HG03025 (cell line): ENCODE data around the gene CELF2.

Experiments
- ATAC-seq: cut with Tn5 transposase; IDR thresholded peaks from one replicate; pipeline ENCODE4 v1.9.1; 2021; ENCODE audit warnings: mild to moderate bottlenecking, moderate library complexity; ENCODE audit not compliant: unreplicated experiment, low FRiP score

CELF2 gene

DNA sequence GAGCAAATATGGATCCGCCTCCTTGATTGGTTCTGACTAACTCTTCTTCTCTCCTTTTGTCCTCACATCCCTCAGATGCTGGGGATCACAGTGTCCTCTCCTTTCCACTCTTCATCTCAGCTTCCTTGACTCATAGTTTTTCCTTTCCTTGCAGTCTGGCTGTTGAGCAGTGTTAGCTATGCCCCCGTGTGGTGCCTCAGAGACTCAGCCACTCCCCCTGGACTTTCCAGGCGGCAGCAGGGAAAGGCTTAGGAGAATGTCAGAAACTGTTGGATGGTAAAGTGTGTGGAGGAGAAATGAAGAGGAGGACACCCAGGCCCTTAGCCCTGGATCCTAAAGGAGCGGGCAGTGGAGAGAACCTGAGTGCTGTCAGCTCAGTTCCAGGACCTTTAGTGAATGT lies 267.5 kb downstream of the CELF2 start:
- no peak for ATAC-seq

DNA sequence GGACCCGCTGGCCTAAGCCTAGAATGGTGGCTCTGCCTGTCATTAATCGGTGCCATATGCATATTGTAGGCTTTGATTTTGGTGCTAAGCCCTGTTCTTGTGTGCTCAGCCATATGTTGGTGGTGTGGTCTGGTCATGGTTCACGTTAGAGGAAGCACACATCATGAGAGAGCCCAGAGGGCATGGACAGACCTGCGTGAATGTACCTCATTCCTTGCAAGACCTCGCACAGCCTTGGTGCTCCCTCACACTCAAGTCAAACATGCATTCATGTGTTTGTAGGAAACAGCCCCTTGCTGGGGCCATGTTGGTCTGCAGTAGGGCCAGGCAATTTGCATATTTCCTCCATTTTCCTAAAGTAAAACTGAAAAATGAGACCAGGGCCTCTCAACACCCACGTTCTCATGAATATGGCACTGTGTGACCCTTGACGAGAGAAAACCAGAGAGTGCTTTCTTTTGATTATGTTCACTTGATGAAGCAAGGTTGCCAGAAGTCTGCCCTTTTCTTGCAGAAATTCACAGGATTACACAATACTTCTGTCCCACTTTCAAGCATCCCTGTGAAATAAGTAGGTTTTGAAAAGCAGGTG lies 268.7 kb downstream of the CELF2 start:
- ATAC-seq, result peak; percentile 91

GRCh38 chr10:11288302-11288701 lies 270.6 kb downstream of the CELF2 start:
- no peak for ATAC-seq

DNA sequence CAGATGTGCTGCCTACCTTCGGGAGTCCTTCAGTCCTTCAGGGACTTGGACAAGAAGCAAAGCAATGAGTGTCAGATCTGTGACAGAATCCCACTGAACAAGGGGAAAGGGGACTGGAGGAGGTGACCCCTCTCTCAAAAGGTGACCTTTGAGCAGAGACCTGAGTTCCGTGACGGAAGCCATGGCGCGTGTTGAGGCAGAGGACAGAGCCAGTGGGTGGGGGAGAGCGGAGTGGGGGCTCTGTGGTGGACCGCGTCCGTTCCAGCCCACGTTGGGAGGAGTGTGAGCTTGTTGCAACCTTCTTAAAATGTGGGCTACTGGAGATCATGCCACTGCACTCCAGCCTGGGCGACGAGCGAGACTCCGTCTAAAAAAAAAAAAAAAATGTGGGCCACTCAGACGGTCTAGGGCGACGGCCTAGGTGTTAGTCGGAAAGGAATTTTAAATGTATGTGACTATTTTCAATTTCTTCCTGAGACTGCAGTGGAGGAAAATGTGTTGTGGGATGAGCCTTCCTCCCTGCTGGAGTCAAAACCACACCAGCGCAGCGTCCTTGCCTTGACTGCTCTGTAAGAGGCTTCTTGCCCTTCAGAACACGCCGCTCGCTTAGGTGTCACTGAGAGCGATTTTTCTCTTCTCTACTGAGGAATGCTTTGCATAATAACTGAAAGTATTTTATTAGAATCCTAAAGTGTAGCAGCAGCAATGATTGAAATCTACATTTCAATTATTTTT lies 272.7 kb downstream of the CELF2 start:
- ATAC-seq, result no peak

DNA sequence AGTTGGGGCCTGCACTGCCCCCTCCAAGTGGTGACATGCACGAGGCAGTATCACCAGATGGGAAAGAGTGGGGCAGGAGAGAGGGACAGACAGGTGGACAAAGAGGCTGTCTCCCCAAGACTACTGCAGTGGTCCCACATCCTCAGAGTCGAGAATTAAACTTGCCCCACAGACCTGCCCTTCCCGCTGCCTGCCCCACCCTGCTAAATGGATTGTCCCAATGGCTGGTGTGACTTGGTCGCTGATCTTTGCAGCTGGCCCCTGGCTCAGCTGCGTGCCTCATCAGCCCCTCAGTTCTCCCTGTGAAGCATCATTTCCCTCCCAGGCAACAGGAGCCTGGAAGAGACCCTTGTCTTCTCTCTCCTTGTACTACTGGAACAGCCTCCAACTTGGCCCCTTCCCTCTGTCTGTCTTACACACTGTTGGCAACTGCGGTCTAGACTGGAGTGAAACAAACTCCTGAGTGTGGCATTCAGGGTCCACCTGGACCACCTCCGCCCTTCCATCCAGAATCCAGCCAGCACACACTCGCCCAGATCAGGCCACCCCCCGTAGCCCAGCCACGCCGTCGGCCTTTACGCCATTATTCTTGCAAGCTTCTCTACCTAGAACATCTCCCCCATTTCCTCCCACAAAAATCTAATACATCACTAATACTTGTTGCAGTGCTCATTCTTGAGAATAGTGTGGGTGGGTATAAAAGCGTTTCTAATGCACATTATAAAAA lies 275.1 kb downstream of the CELF2 start:
- no peak for ATAC-seq

DNA sequence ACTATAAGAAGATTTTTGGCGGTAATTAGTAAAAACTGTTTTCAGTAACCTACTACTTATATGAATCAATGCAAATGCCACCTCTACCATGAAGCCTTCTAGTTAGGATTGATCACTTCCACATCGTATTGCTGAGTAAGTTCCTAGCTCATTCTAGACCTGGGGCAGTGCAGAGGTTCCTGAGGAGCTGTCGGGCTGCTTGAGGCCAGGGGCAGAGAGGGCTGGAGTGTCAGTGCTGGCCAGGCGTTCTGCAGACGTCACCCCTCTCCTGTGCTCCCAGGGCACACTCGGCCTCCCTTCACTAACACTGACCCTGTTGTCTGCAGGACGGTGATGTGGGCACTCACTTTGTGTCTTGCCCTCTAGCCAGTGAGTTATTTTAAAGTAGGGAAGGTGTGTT lies 275.7 kb downstream of the CELF2 start:
- no peak for ATAC-seq

GRCh38 chr10:11294831-11295450 lies 277.3 kb downstream of the CELF2 start:
- ATAC-seq, result no peak

- ATAC-seq, result no peak
Measured at GRCh38 chr10:11295492-11295891, 277.8 kb downstream of the CELF2 start.

- ATAC-seq, result no peak
Measured at GRCh38 chr10:11297136-11297535, 279.5 kb downstream of the CELF2 start.

DNA sequence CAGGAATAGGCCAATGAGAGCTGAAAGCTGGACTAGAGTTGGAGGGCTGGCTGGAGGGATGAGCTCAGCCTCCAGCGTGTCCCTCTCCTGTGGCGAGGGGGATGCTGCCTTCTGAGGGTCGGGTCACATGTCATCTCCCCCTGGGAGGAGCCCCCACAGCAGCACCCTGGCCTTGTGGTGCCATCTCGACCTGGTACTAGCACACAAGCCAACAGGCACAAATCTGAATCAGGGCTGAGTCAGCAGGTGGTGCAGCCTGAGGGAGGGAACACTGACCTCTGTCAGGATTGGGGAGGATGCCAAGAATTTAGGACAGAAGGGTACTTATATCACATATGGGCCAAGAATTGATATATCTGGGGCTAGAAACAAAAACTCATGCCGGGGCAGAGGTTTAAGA lies 280.4 kb downstream of the CELF2 start:
- ATAC-seq, result no peak

DNA sequence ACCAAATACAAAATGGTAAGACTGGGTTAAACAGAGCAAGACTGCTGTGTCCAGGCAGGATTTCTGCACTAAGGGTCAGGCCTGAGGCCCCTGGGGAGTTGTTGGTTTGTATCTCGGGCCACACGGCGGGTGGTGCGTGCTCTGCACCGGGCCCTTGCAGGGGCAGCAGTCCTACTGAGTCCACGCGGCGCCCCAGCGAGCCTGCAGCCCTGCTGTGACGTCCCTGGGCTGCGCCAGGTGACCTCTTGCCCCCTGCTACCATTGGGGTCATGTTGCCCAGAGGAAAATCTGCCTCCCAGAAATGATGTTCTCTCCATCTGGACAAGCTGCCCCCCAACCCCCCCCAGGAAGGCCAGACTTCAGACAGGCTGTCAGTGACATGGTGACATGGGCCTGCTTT lies 281.5 kb downstream of the CELF2 start:
- no peak for ATAC-seq

GRCh38 chr10:11300026-11300425 lies 282.4 kb downstream of the CELF2 start:
- ATAC-seq, result no peak

DNA sequence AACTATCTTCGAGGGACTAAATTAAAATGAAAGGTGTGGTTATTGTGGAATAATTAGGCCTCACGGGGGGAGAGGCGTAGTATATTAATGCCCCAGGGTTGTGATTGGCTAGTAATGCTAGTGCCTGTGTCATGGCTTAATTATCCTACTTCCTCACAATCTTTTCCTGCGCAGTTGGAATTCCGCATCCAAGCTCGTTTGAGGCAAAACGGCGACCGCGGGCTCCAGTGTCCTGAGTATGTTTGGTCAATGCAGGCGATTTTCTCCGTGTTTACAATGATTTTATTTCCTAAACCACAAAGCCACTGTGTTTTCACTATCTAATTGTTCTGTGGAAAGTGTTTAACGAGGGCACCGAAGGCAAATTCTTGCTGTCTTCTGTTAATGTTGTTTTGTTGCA lies 282.9 kb downstream of the CELF2 start:
- ATAC-seq, result no peak

DNA sequence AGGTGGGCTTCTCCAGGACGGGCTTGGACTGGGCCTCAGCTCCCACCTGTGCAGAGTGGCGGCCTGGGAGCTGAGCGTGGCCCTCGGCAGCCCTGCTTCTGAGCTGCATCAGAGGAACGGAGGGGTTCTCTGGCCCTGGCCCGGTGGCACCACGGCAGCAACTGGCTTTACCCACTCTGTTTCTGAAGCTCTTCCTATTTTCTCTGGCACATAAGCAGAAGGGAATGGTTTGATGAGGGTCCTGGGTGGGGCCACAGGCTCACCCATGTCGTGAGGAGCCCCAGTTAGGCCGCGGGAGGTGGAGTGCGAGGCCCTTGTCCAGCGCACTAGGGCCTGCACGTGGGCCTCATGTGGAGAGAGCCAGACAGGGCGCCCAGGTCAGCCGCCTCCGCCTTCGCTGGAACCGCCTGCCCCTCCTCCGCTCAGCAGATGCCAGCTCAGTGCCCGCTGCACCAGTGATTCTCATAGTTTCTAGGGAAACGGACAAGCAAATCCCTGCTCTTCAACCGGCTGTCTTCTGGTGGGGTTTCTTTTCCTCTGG lies 284.0 kb downstream of the CELF2 start:
- ATAC-seq, result no peak

DNA sequence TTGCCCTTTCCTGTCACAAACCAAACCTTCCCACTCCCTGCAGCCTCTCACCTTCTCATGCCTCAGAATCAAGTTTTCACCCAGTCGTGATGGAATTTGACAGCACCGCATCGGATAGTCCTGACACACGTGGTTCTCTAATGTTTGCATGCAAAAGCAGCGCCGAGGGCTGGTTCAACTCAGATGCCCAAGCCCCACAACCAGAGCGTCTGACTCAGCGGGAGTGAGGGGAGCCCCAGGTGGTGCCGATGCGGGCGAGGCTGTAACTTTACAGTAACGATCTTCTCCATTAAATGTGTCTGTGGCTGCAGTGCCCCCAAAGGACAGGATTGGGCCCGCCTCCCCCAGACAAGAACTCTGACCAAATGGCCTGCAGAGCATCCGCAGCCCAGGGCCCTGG lies 284.5 kb downstream of the CELF2 start:
- no peak for ATAC-seq

DNA sequence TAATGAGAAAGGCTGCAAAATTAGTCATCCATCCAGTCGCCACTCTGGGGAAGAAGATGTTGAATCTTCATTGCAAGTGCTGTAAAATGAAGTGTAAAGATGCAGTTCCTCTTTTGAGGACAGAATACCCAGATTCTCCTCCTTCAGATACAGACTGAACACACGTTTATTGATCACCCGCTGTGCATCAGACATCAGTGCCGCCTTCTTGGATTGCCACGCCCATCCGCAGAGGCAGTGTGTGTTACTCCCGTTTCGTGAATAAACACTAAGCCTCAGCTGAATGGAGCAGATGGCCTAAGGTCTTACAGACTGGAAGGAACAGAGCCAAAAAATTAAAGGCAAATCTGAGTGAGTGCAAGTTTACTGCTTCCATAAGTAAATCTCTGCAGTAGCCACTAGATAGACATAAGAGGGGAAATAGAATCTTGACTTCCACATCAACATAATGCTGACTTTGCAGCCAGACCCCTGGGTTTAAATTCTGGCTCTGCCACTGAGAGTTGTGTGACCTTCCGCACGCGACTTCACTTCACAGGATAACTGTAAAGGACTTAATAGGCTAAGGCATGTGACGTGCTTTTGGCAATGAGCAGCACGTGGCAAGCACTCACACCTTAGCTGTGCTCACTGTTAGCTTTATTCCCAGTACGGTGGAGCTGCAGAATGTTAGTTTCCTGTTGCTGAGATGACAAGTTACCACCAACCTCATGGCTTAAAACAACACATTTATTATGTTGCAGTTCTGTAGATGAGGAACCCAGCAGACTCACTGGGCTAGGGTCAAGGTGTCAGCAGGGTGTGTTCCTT lies 285.9 kb downstream of the CELF2 start:
- ATAC-seq, result no peak

GRCh38 chr10:11304906-11305585 lies 287.4 kb downstream of the CELF2 start:
- ATAC-seq, result no peak

GRCh38 chr10:11305825-11306593 lies 288.3 kb downstream of the CELF2 start:
- ATAC-seq, result no peak

GRCh38 chr10:11307004-11307403 lies 289.3 kb downstream of the CELF2 start:
- no peak for ATAC-seq
